ENCODE data around the gene POLR3C. TPM values are rescaled to one million over a fixed set of nuclear protein-coding genes. Genes with fewer than 3 reads are reported as not detected.

The POLR3C gene
- polyA plus RNA-seq, 3 donors: 14.9 to 17.8 (median 16.1) TPM

DNA sequence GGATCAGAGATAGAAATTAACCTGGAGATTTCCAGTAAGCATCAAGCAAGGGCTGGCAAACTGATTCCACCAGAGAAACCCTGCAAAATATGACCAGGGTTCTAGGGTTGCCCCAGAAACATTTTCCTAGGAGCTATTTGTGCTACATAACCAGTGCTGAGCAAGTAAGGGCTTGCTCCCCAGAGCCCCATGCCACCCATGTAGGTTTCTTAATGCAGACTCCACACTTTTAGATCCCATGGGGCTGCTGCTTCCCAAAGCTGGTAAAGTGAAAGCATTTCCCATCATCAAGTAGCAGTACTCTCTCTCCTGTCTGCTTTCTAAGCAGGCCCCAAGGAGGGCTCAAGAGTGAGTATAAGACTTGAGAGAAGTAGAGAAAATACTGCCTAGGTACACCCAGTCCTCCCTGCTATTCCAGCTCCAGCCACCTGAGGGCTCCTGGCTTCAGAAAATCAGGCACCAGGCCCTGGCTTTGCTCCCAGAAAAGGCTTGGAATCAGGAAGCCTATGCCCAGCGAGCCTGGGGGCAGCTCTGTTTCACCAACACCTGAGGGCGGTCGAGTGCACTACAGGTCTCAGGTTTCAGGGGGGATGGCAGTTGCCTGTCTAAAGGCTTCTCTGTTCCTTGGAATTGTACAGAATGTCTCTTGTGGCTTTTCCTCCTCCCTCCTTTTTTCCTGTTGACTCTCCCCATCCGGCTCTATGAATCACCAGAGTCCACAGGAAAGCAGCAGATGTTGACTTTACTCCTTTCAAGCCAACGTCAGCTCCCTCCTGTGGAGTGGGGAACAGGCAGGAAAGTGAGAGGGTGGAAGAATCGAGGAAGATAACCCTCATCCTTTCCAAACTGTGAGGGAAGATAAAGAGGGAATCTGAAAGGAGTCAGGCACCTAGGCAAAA lies 67.8 kb downstream of the POLR3C start:
- 5 to 7% (median 6%) methylated on average over 6 of the region's 6 CpGs for WGBS, 3 donors
- peak overlapping the region; percentile 71 for H3K27ac ChIP-seq (ENCODE audit: low read depth, low read length)

DNA sequence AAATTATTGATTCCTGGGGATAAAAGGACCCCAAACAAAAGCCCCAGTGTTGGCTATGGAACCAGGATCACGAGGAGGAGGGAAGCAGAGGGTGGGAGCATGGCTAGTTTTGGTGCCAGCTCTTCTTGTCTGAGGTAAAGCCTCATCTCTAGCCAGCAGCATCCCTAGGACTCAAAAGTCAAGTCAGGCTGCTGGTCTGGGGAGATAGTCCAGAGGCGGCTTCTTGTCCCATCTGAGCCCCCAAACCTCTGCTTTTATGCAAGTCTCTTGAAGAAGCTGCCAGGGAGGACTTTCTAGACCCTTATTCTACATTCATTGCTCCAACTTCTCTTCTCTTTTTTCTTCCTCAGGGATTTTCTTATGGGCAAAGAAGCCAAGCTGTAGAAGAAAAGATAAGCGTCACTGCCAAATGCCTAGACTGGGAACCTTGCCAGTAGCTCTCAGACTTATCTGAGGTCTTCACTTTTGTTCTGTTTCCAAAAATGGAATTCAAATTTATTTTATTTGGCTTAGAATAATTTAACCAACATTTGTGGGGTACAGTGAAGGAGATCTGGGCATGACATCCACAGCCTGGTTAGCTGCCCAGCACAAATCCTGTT lies 68.6 kb downstream of the POLR3C start:
- 36 to 53% (median 44%) methylated on average over 3 of the region's 3 CpGs for WGBS, 3 donors
- peak overlapping the region; percentile 71 for H3K27ac ChIP-seq (ENCODE audit: low read depth, low read length)

DNA sequence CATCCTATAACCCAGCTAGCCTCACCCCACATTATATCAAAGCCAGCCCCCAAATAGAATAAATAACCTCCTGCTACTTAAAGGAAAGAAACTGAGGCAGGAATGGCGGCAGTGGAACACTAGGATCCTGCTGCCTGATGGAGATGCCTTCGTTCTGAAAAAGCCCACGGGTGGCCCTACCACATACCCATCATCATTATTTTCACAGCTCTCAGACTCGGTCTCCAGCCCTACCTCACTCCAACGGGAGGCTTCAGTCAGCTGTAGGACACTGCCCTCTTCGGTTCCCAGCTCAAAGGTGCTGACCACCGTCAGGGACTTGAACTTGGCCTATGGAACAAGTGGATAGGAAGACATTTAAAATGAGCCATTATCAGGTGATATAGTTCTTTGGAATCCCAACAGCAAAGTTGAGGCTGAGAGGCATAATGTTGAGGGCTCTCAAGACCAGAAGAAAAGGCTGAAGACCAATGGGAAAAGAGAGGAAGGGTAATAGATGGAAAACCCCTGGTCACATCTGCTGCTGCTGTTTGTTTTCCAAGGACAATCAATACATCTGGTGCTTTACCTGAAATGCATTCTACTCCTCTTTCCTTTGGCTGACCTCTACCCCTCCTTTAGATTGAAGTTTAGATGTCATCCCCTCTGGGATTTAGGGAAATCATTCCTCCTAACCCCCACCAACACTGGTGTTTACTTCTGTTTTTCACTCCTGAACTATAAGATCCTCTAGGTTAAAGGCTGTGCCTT lies 69.5 kb downstream of the POLR3C start:
- H3K27ac ChIP-seq (ENCODE audit: low read depth, low read length): no peak overlapping the region
- WGBS, 3 donors: 87 to 92% (median 88%) methylated on average over 7 of the region's 7 CpGs

Other genes starting within 250 kb of the POLR3C start
- gene GPR89A, start 216.2 kb upstream of the POLR3C start, polyA plus RNA-seq: 1 to 10 TPM; 4.0 to 9.5 (median 8.7) TPM
- gene PDZK1, start 116.8 kb upstream of the POLR3C start, polyA plus RNA-seq: 1 to 10 TPM in 1 of 3 donors, under 1 TPM in 1, not detected in 1; 0.07 to 1.4 TPM
- gene CD160, start 104.7 kb upstream of the POLR3C start, polyA plus RNA-seq: under 1 TPM; 0.05 to 0.34 (median 0.25) TPM
- 1 to 10 TPM; 3.4 to 8.3 (median 4.9) TPM for gene RNF115, start 105 bp upstream of the POLR3C start, polyA plus RNA-seq
- 1 to 10 TPM; 1.7 to 2.8 (median 1.7) TPM for gene NUDT17, start 21.4 kb downstream of the POLR3C start, polyA plus RNA-seq
- gene PIAS3, start 34.9 kb downstream of the POLR3C start, polyA plus RNA-seq: 10 to 100 TPM; 12.0 to 21.7 (median 17.4) TPM
- 1 to 10 TPM in 2 of 3 donors, under 1 TPM in 1; 0.58 to 8.0 (median 3.6) TPM for gene ANKRD35, start 61.7 kb downstream of the POLR3C start, polyA plus RNA-seq
- gene ITGA10, start 85.8 kb downstream of the POLR3C start, polyA plus RNA-seq: 1 to 10 TPM in 2 of 3 donors, under 1 TPM in 1; 0.64 to 1.8 (median 1.2) TPM
- 10 to 100 TPM; 11.4 to 18.3 (median 15.1) TPM for gene PEX11B, start 94.5 kb downstream of the POLR3C start, polyA plus RNA-seq
- gene RBM8A, start 103.3 kb downstream of the POLR3C start, polyA plus RNA-seq: 100 to 1,000 TPM in 2 of 3 donors, 10 to 100 TPM in 1; 45.6 to 132 (median 102) TPM
- 10 to 100 TPM in 2 of 3 donors, 1 to 10 TPM in 1; 2.6 to 21.6 (median 12.3) TPM for gene LIX1L, start 133.8 kb downstream of the POLR3C start, polyA plus RNA-seq
- under 1 TPM in 2 of 3 donors, not detected in 1; 0.21 to 0.51 TPM for gene ANKRD34A, start 140.4 kb downstream of the POLR3C start, polyA plus RNA-seq
- 10 to 100 TPM; 15.2 to 78.7 (median 46.4) TPM for gene POLR3GL, start 140.5 kb downstream of the POLR3C start, polyA plus RNA-seq
- gene TXNIP, start 172.4 kb downstream of the POLR3C start, polyA plus RNA-seq: 1,000 to 10,000 TPM in 1 of 3 donors, 100 to 1,000 TPM in 2; 378 to 1,060 (median 834) TPM
- gene HJV, start 197.5 kb downstream of the POLR3C start, polyA plus RNA-seq: not detected

All from adipose tissue (tissue), 3 donors.